ENCODE results near the gene DGKG. TPM values are rescaled to one million over a fixed set of nuclear protein-coding genes. Genes with fewer than 3 reads are reported as not detected.

Gene DGKG
- total RNA-seq, 2 donors from 2014 or later, result 0.49 to 1.5 TPM

DNA sequence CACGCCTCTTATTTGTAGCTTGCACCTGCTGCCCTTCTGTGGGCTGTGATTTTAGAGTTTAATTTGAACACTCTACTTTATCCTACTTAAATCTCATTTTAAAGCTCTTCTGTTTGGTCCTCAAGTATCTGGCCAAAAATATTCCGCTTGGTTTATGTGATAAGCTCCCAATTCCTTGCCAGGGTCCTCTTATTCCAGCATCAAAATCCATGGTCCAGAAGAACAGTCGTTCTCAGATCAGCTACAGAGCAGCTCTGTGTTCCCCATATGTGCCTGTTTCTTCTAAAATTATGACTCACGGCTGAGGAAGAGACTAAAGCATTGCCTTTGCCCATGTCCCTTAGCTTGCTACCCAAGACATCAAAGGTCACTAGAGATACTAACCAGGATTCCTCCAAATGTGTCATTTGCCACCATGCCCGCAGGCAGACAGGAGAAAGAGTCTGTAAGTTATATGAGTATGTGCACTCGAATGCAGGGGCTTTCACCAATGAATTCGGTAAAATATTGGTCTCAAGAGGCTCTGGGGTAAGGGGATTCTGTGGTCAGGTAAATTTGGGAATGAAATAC is 137.9 kb downstream of the DGKG start:
- ATAC-seq (no peak), DNase-seq (no peak)
- intact Hi-C loops (cut with DNase I, micrococcal nuclease), result no loop called here

DNA sequence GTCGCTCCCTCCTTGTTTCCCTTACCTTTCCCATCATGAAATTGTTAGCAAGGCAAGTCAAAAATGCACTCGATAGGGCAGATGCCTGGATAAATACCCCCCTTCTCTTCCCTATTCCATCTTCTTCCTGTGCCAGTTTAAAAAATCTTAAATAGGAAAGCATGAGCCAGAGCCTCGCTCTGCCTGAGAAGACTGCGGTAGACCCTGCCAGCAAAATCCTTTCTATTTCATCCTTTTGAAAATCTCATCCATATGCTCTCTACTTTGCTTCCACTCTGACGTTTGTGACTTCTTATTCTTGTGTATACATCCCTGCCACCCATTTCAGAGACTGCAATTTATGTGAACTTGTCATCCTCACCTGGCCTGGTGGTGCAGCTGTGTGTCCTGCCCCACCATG is 138.6 kb downstream of the DGKG start:
- DNase-seq (no peak), ATAC-seq (no peak)
- intact Hi-C loops (cut with DNase I, micrococcal nuclease), result no loop called here

DNA sequence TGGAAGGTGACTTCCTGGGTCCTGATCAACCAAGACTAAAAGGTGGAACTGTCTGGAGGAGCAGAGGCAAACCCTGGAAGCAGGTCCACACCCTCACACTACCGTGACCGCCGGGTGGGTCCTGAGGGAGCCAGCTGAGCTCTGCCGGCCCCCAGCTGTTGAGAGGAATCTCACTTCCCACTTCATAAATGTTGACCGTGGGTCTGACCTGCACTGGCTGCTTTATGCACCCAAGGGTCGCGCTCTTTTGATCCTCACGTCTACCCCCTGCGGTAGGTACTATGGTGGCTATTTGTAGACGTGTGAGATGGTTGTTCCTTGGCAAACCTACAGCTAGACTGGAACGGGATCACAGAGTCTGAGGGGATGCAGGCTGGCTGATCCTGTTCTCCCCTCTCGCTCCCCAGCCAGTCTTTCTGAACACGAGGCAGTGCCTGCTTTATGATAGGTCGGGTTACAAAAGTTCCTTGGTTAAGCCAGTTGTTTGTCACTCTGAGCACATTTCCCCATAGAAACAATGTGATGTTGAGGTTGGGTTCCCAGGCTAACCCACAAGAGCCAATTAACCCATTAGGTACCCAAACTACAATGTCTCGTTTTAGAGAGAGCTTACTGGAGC is 140.2 kb downstream of the DGKG start:
- no peak for DNase-seq
- ATAC-seq, result no peak
- intact Hi-C loops (cut with DNase I, micrococcal nuclease), result no loop called here

DNA sequence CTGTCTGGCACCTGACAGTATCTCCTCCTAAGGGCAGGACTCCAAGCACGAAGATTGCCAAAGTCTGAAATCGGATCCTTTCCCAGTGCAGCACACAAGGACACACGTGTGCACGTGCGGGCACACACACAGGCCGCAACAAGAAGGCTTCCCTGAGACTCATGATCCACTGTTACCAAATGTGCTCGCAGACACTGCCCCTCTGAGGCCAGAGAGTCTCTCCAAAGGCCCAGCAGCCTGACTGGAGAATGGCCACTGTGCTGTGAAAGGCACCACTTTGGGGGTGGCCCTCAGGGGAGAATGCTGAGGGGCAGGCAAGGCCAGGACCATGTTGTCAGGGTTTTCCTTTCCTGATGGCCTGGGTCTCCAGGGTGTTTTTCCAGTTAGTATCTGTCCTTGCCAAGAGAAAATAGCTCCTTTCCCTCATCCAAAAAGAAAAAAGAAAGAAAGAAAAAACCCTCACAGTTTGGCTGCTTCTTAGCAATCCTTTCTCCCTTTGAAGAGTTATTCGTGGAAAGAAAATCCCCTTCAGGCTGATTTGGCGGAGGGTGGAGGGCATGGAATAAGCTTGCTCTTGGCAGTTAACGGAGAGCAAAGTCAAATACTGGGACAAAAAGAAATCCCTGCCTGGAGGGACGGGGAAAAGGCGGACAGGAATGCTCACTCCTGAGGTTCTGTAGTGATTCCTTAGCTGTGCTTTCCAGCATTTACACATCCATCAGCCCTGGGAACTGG is 141.0 kb downstream of the DGKG start:
- ATAC-seq (no peak), DNase-seq (no peak)
- intact Hi-C loops (cut with DNase I, micrococcal nuclease), result no loop called here

DNA sequence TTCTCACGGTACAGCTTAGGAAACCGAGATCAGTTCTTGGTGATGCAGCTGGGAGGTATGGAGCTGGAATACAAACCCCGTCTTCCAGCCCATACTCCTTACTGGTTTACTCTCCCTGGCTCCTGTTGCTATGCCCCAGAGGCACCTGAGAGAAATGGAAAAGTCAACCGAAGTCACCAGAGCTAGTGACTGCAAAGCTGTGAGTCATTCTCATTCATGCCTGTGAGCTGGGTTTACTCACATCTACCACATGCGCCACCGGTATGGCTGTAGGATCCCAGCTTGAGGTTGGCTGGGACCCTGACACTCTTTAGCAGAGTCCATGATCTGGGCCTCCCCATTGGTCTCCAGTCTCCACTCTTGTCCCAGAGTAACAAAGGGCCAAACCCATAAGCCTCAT is 141.7 kb downstream of the DGKG start:
- DNase-seq (no peak), ATAC-seq (no peak)
- intact Hi-C loops (cut with DNase I, micrococcal nuclease), result no loop called here

DNA sequence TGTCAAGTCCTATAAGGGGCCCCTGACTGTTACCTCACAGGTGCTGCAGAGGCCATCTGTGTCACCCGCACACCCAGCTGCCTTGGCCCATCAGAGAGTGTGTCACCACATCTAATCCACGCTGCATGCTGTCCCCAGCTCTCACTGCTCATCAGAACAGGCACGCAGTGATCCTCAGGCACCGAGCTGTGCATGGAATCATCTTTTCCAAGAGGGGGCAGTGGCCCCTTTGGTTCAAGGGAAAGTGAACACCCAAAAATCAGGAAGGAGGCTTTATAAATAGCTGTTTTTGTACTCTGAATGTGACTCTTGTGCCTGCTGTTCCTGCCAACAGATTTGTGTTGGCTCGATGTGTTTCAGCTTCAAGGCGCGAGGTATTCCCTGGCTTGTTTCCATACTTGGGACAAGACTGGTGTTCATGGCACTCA is 142.8 kb downstream of the DGKG start:
- DNase-seq, result no peak
- intact Hi-C loops (cut with DNase I, micrococcal nuclease), result no loop called here
- no peak for ATAC-seq

DNA sequence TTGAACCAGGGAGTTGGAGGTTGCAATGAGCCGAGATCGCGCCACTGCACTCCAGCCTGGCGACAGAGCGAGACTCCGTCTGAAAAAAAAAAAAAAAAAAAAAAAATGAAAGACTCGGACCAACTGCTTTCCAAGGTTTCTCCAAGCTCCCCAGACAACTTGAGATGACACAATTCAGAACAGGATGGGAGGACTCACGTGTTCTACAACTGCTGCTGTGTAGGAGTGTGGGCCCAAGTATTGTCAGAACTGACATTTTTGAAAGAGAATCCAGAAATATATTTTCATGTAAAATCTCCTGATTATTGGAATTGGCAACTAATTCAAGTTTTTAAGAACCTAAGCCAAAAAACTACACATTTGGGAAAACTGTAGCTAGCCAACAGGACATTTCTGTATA is 143.6 kb downstream of the DGKG start:
- no peak for DNase-seq

DNA sequence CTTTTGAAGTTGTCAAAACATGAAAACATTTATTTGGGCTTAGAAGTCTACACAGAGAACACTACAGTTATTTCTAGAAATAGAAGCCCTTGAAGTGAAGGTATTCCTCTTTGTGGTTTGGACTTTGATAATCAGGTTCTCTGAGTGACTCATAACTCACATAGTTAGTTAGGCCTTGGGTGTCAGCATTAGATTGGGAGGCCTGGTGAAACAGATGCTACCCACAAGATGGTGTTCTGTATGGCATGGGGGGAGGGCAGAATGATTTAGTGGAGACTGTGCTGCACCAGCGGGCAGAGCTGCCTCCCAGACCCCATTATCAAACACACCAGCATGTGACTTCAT is 144.2 kb downstream of the DGKG start:
- ATAC-seq (no peak), DNase-seq (no peak)
- intact Hi-C loops (cut with DNase I, micrococcal nuclease), result no loop called here

More for the DNA sequence above, 143.6 kb downstream of the DGKG start:
- intact Hi-C loops (cut with DNase I, micrococcal nuclease), result no loop called here
- ATAC-seq, result no peak

DNA sequence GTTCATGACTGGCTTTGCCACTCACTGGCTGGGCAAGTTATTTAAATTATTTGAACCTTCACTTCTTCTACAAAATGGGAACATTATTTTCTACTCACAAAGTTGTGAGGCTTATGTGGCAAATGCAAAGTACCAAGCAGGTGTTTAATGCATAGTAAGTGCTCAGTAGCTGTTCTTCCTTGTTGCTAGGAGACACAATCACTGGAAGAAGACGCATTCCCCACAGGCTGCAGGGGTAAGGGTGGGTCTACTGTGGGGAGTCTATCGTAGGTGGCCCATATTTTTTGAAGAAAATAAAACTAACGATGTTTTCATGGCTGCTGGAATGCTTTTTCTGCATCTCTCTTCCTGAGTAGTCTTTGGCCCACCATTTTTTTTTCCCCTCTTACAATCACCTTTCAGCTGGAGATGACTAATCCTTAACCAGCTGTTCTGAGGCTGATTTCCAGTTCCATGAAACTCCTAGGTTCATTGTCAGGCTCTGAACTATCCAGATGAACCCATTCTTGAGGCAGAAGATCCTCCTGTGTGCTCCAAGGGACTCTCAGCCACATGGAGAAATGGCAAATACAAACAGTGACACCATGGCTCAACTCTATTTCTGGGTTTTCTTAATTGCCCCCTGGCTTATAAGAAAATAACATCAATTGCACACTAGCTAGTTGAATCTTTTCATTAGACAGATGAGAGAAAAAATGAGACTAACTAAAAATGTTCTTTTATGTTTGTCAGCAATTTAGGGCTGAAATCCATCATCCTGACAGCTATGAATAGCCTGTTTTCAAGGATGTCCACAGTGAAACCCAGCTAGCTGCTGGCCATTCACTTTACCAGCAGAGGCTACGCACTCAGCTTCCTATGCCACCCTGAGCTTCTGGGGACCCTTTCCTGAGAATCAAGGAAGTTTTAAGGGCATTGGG is 144.9 kb downstream of the DGKG start:
- DNase-seq (no peak), ATAC-seq (no peak)
- intact Hi-C loops (cut with DNase I, micrococcal nuclease), result no loop called here

DNA sequence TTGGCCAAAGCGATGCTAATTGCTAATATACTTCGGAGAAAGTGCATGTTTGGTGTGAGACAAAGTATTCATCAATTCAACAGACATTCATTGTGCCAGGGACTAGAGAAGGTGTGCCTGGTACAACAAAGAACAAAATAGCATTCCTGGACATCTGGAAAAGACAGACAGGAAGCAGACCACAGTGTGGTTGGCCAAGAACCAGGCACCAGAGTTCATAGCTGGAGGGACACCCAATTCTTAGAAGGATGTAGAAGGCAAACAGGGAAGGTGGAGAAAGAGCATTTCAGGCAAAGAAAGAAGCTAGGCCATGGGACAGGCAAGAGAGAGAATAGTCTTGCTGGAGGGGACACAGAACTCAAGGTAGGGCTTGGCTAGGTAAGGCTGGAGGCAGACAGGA is 147.4 kb downstream of the DGKG start:
- intact Hi-C loops (cut with DNase I, micrococcal nuclease), result no loop called here
- no peak for DNase-seq
- no peak for ATAC-seq

DNA sequence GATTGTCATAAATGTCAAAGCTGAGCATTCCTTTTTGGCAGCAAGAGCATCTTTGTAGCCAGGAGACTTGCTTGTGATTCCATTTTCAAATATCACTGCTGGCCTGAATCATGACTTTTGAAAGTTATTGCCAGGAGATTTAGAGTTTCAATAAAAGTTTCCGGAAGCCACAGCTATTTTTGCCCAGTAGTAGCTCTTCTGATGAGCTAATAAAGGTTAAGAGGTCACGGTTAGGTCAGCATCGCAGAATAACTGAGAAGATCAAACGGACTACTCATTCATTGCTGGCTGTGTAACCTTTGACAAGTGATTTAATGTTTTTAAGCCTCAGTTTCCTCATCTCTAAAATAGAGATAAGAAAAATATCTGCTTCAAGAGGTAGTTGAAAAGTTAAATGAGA is 148.1 kb downstream of the DGKG start:
- intact Hi-C loops (cut with DNase I, micrococcal nuclease), result no loop called here
- DNase-seq, result no peak
- ATAC-seq, result no peak

DNA sequence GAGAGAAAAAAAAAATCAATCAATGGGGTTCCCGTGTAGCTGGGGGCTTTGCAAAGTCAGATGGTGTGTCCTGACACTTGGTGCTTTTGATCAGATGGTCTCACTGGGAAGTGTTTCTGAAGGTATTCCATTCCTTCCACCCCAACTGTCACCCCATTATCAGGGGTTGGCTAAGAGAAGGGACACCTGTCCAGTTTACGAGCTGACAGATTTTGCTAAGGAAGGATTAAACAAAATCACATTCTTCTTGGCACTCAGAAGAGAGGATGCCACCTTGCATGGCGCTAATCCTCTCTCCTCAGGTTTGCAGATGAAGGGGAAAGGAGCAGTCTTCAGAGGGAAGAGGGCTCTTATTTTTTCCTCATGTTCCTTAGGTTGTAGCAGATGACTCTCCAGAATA is 149.4 kb downstream of the DGKG start:
- intact Hi-C loops (cut with DNase I, micrococcal nuclease), result no loop called here
- ATAC-seq (no peak), DNase-seq (no peak)

DNA sequence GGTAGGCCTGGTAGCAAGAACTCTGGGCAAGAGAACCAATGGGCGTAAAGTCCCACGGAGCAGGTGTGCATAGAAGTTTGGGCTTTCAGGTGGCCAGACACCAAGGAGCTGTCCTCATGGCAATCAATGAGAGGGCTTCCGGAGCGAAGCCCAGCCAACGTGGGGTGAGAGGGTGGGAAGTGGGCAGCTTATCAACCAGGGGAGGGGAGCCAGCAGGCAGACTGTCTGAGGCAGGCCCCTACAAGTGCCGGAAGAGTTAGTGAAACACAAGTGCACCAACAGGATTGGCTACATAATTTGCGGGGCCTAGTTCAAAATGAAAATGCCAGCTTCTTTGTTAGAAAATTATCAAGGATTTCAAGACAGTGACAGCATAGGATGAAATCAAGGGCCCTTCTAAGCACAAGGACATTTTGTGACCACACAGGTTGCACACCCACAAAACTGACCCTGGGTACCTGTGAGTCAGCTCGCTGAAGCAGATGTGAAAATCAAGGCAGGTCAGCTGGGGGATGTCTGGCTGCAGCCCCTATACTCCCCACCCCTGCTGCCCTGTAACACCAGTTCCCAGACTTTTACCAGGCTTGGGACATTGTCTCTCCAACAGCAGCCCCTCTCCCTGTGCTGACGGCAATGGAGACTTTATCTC is 151.1 kb downstream of the DGKG start:
- ATAC-seq (no peak), DNase-seq (no peak)
- intact Hi-C loops (cut with DNase I, micrococcal nuclease), result no loop called here

DNA sequence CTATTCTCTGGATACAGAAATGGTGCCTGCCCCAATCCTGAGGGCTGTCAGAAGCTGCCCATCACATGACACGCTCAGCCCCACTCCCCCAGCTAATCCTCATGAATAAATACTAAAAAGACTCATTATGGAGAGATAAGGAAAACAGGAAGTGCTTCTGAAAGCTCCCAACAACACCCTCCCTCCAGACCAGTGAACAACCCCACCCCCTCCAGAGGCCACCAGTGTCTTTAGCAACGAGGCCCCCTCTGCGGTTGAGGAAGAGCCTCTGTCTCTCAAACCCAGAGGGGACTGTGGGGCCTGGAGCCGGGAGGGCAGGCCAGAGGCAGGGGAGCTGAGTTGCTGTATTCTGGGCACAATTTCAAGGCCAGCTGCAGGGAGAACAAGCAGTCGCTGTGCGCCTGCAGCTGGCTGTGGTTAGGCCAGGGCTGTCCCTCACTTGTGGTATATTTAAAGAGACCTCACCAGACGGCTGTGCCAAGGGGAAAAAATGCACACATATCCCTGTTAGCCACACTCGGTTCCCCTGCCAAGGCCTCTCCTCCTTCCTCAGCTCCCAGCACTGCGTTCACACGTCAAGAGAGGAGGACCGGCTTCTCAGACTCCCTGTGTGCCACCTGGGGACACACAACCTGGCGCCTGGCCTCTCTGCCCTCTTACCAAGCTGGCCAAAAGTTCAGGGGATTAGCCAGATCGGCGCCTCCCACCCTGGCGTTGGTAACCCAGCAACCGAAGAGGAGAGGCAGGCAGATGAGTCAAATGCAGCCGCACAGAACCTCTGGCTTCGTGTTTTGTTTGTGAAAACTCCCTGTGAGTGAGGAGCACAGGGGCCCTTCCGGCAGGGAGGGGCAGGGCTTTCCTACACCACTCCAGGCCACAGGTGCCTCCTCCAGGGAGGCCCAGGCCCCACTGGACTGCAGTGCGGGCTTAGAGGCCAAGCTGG is 152.0 kb downstream of the DGKG start:
- ATAC-seq, result peak; percentile 32
- intact Hi-C loops (cut with DNase I, micrococcal nuclease), result no loop called here

DNA sequence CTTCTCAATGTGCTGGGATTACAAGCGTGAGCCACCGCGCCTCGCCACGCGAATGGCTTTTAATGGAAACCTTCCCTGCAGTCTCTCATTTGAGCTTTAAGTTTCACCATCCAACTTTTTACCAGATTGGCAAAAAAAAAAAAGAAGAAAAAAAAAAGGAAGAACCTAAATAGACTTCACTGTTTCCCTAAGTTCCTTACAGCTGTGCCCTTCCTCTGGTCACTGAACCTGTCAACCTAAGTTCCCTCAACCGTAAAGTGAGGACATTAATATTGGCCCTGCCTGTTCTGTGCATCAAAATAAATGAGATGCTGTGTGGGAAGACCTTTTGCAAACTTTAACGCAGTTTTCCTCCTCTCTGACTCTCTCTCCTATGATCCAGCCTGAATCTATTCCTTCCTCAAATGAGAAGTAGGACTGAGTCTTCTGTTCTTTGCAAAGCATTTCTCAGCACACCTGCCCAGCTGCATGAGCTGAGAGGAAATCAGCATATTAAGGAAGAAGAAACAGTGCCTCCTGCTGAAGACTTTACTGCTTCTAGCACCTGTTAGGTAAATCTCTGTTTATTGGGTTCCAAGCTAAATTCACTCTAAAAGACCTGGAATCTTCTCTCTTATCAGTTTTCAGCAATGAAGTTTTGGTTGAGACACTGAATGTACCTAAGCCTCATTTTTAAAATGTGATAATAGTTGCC is 153.6 kb downstream of the DGKG start:
- DNase-seq, result no peak
- ATAC-seq, result no peak

More for the DNA sequence above, 152.0 kb downstream of the DGKG start:
- peak; percentile 30 for DNase-seq

DNA sequence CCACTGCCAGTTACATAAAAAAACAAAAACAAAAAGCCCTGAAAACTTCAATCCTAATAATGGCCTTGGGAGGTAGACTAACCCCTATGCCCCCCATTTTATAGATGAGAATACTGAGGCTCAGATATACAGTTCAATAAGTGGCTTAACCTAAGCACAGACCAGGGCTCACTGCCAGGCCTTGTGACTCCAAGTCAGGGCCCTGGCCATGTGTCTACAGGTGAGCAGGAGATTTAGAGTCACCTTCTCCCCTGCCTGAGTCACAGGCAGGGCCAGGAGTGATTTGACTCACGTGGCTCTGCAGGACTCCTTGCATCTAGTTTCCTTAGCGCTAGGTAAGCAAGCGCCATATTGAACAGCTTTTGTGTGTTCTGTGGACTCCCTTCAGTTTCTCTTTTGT is 154.5 kb downstream of the DGKG start:
- no peak for ATAC-seq
- DNase-seq, result no peak
- intact Hi-C loops (cut with DNase I, micrococcal nuclease), result no loop called here

More for the DNA sequence above, 153.6 kb downstream of the DGKG start:
- intact Hi-C loops (cut with DNase I, micrococcal nuclease), result no loop called here

DNA sequence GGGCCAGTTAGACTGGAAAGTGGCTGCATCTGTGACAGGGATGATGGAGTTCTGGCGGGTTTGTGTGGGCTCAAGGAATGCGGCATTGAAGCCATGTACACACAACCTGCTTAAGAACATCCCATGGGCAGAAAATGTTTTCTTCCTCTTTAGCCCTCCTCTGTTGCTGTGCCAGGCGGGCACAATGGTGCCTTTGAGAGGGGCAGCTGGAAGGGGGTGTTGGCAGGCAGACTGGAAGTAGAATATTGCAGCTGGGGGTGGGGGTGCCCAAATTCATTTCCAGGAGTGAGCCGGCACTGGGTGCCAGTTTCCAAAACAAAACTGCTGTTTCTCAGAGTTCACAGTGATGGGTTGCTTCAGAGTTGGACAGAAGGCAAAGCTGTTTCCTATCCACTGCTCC is 161.3 kb downstream of the DGKG start:
- DNase-seq (no peak), ATAC-seq (no peak)
- intact Hi-C loops (cut with DNase I, micrococcal nuclease), result no loop called here

Data from left colon (tissue), 2 donors.